GM03348 (cell line): ENCODE data around the gene MIA2.
"Not testable (repeated sequence)": the region's sequence is repeated elsewhere in the genome, so short reads cannot be mapped to it uniquely, and the experiment has no call there.

Source experiments
- DNase-seq: peaks from one replicate; pipeline ENCODE4 v3.0.0; 2012; ENCODE audit warnings: low spot score

Gene MIA2

GRCh38 chr14:39268393-39268792 lies 34.7 kb downstream of the MIA2 start:
- DNase-seq: peak; percentile 4

DNA sequence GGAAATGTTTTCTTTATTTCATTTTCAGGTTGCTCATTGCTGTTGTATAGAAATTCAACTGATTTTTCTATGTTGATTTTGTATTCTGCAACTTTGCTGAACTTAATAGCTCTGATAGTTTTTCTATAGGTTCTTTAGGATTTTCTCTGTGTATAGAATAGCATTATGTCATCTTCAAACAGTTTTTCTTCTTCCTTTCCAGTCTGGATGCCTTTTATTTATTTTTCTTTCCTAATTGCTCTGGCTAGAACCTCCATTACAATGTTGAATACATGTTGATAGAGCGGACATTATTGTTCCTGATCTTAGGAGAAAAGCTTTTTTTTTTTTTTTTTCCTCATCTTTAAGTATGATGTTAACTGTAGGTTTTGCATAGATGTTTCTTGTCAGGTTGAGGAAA lies 39.2 kb downstream of the MIA2 start:
- DNase-seq: no peak

GRCh38 chr14:39275395-39275794 lies 41.7 kb downstream of the MIA2 start:
- no peak for DNase-seq

DNA sequence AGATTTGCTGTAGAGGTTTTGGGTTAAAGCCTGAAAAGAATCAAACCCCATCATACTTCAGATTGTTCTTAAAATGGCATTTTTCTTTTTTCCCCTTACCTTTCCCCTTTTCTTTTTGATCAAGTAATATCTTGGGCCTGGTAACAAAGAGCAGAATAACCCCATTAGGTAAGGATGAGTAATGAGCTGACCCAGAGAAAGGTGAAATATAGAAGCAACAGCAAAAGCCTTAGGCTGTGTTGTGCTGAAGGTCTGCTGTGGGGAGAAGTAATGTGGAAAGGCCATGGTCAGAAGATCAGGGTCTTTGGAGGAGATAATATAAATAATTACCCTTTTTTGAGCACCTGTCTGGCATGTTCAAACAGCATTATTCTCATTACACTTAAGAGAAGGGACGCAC lies 42.3 kb downstream of the MIA2 start:
- DNase-seq: no peak

- no peak for DNase-seq
Measured at GRCh38 chr14:39276579-39277114, 42.9 kb downstream of the MIA2 start.

- no peak for DNase-seq
Measured at GRCh38 chr14:39279515-39279914, 45.8 kb downstream of the MIA2 start.

- not testable (repeated sequence) for DNase-seq
Measured at GRCh38 chr14:39280678-39281077, 47.0 kb downstream of the MIA2 start.

DNA sequence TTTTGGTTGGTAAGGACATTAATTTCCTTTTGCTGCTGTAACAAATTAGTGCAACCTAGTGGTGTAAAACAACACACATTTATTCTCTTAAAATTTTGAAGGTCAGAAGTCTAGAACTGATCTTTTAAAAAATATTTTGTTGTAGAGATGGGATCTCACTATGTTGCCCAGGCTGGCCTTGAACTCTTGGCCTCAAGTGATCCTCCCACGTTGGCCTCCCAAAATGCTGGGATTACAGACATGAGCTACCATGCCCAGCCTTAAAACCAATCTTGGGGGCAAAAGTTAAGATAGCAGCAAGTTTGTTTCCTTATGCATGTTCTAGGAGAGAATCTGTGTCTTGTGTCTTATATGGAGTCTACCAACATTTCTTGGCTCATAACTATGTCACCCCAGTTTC lies 55.8 kb downstream of the MIA2 start:
- DNase-seq: no peak

- DNase-seq: no peak
Measured at GRCh38 chr14:39291701-39292100, 58.0 kb downstream of the MIA2 start.

DNA sequence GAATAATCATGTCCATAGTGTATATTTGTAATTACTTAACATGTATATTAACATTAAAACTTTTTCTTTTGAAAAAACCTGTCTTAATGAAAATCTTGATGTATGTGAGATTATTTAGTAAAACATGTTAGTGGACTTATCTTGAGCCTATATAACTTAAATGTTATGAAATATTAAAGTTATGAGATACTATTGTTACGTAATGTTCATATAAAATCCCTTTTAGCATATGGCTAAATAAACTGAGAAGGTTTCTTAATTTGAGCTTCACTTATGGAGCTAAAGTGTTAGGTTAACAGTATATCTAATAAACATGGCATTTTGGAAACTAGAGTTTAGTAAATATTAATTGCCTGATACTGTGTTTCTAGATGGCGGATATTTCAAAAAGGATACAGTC lies 59.9 kb downstream of the MIA2 start:
- DNase-seq: no peak

DNA sequence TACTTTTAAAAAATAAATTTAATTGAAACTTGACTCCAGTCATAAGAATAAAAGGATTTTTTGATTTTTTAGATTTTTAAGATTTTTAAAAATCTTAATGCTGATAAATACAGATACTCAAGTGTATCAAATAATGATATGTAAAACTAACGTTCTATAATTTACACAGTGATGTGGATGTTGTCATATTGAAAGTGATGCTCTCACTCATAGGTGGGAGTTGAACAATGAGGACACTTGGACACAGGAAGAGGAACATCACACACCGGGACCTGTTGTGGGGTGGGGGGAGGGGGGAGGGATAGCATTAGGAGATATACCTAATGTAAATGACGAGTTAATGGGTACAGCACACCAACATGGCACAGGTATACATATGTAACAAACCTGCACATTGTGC lies 66.7 kb downstream of the MIA2 start:
- DNase-seq: not testable (repeated sequence)

- no peak for DNase-seq
Measured at GRCh38 chr14:39302124-39302810, 68.6 kb downstream of the MIA2 start.

DNA sequence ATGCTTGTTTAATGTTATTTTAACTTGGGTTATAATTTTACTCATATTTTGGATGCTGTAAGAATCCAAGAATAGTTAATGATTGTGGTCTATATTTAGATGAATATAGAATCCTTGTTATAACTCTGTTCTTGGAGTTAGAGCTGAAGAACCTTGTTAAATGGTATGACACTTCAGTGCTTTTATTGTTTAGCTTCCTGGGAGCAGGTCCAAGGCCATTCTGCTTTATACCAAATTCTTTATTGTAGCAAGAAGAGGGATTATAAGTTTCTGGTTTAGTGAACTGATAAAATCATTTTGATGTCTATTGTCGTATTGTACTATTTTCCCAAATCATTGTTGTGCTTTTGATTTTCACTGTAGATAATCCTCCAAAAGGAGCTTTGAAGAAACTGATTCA lies 69.4 kb downstream of the MIA2 start:
- DNase-seq: no peak

DNA sequence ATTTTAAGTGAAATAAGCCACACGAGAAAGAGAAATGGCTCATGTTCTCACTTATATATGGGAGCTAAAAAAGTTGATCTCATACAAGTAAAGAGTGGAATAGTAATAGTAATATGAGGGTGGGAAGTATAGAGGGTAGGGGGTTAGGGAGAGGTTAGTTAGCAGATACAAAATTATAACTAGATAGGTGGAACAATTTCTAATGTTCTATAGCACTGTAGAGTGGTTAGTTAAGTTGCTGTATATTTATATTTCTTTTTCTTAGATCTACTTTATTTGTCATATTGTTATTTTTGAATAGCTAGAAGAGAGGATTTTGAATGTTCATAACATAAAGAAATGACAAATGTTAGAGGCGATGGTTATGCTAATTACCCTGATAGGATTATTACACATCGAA lies 74.1 kb downstream of the MIA2 start:
- no peak for DNase-seq

- DNase-seq: no peak
Measured at GRCh38 chr14:39310051-39310450, 76.3 kb downstream of the MIA2 start.

- no peak for DNase-seq
Measured at GRCh38 chr14:39315859-39316444, 82.2 kb downstream of the MIA2 start.

DNA sequence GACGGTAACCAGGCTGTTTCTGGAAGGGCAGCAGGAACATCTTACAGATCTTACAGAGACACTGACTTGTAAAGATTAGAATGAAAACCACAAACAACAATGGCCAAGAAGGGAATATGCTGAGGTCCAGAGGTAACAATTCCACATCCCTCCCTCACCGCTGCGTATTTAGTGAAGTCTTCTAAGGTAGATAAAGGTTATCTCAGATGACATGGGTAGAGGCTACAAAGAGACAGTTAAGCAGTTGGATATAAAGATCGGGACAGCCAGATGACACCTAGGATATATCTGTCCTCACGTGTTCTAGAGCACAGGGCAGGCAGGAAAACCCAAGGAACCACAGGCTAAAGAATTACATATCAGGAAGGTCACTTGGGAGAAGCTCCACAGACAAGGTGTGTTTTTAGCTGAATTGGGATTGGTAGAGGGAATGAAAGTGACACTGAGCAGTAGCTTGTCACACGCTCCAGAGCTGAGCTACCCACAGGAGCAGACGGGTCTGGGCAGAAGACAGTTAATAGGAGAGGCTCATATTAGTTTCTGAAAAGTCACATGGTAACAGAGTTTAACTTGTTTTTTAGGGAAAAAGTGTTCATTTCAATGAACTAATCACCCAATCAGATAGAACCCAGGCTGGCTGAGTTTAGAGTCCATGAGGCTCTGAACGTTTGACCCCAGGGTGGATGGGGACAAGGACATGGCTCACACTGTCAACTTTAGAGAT lies 83.3 kb downstream of the MIA2 start:
- no peak for DNase-seq

- DNase-seq: no peak
Measured at GRCh38 chr14:39318574-39318973, 84.9 kb downstream of the MIA2 start.

GRCh38 chr14:39319381-39319780 lies 85.7 kb downstream of the MIA2 start:
- DNase-seq: no peak

GRCh38 chr14:39320318-39320717 lies 86.6 kb downstream of the MIA2 start:
- DNase-seq: peak; percentile 44

GRCh38 chr14:39322807-39323206 lies 89.1 kb downstream of the MIA2 start:
- DNase-seq: peak; percentile 52

GRCh38 chr14:39324097-39324496 lies 90.4 kb downstream of the MIA2 start:
- DNase-seq: no peak

- no peak for DNase-seq
Measured at GRCh38 chr14:39339003-39339402, 105.3 kb downstream of the MIA2 start.
